Dedifferentiated amniotic fluid mesenchymal stem cell (primary cell): ENCODE measurements around the gene SLC2A4.
A peak's percentile ranks its signal among the peaks of the same experiment; 100 is the strongest.
"Not testable (repeated sequence)": the region's sequence is repeated elsewhere in the genome, so short reads cannot be mapped to it uniquely, and the experiment has no call there.

Experiments
- DNase-seq: peaks from one replicate; pipeline ENCODE4 v3.0.0-alpha.2; 2016; ENCODE audit errors: extremely low spot score

SLC2A4 gene

GRCh38 chr17:7324438-7324779 is 42.9 kb downstream of the SLC2A4 start:
- DNase-seq = no peak

- DNase-seq = no peak
Observed at GRCh38 chr17:7325031-7325528, 43.6 kb downstream of the SLC2A4 start.

GRCh38 chr17:7326186-7326585 is 44.7 kb downstream of the SLC2A4 start:
- no peak for DNase-seq

- DNase-seq = no peak
Observed at GRCh38 chr17:7327056-7327455, 45.5 kb downstream of the SLC2A4 start.

GRCh38 chr17:7327501-7327900 is 46.0 kb downstream of the SLC2A4 start:
- no peak for DNase-seq

GRCh38 chr17:7328009-7328408 is 46.5 kb downstream of the SLC2A4 start:
- no peak for DNase-seq

GRCh38 chr17:7328840-7329373 is 47.4 kb downstream of the SLC2A4 start, which contains the start of gene NEURL4:
Gene NEURL4 (minus strand): TSS chr17:7329335. CDS start chr17:7329312, 23 bp downstream.
- no peak for DNase-seq

- DNase-seq = peak; percentile 94
Observed at GRCh38 chr17:7329374-7329996, 48.0 kb downstream of the SLC2A4 start.

GRCh38 chr17:7329997-7330637 is 48.6 kb downstream of the SLC2A4 start:
- no peak for DNase-seq

- no peak for DNase-seq
Observed at GRCh38 chr17:7330638-7331015, 49.1 kb downstream of the SLC2A4 start.

- no peak for DNase-seq
Observed at GRCh38 chr17:7332111-7332510, 50.6 kb downstream of the SLC2A4 start.

- DNase-seq = not testable (repeated sequence)
Observed at GRCh38 chr17:7332600-7333069, 51.1 kb downstream of the SLC2A4 start.

- no peak for DNase-seq
Observed at GRCh38 chr17:7334938-7335538, 53.5 kb downstream of the SLC2A4 start.

GRCh38 chr17:7335765-7336164 is 54.2 kb downstream of the SLC2A4 start:
- not testable (repeated sequence) for DNase-seq

GRCh38 chr17:7336240-7337175 is 55.0 kb downstream of the SLC2A4 start, which contains the start of gene ACAP1:
Gene ACAP1 (plus strand): TSS chr17:7336529. CDS start chr17:7336735, 206 bp downstream.
- DNase-seq = no peak

- not testable (repeated sequence) for DNase-seq
Observed at GRCh38 chr17:7337600-7337999, 56.1 kb downstream of the SLC2A4 start.
